Esophagus squamous epithelium (tissue), 4 donors: ENCODE results near the gene CAPN8.

ENCODE experiments used
- POLR2A ChIP-seq, 4 donors: fragments of 450-650 bp; IDR thresholded peaks; one replicate each; pipeline ENCODE4 v1.6.1; 2017; ENCODE audit warnings: antibody characterized with exemption in 4 of 4, mild to moderate bottlenecking in 4 of 4, moderate library complexity in 3 of 4
- TF ChIP-seq, protein P1 (sequence below), 6 experiments: fragments of 450-650 bp in 4 of 6; fragments of 200-600 bp in 2 of 6; sonication (generic) in 2 of 6; IDR thresholded peaks; one replicate each; pipeline ENCODE4 v1.5.1; 2016 to 2019; ENCODE audit warnings: antibody characterized with exemption in 6 of 6, mild to moderate bottlenecking in 4 of 6, moderate library complexity in 4 of 6

DNA sequence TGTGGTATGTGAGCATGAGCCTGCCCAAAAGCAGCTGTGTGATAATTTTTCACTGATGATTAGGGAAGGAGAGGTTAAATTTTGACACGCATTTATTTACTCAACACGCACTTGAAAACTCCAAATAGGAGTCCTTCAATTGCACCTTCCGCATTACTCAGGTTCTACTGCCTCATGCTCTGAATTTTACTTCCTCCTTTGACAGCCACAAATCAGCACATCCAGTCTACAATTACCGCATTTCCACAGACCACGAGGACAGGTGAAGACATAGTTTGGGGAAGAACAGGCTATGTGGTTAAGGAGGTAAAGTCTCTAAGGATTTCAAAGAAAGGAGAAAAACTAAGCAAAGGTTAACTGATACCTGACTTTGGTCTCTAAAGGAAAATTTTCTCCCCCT, 2.6 kb downstream of the CAPN8 start:
- TF ChIP-seq, protein P1, sequence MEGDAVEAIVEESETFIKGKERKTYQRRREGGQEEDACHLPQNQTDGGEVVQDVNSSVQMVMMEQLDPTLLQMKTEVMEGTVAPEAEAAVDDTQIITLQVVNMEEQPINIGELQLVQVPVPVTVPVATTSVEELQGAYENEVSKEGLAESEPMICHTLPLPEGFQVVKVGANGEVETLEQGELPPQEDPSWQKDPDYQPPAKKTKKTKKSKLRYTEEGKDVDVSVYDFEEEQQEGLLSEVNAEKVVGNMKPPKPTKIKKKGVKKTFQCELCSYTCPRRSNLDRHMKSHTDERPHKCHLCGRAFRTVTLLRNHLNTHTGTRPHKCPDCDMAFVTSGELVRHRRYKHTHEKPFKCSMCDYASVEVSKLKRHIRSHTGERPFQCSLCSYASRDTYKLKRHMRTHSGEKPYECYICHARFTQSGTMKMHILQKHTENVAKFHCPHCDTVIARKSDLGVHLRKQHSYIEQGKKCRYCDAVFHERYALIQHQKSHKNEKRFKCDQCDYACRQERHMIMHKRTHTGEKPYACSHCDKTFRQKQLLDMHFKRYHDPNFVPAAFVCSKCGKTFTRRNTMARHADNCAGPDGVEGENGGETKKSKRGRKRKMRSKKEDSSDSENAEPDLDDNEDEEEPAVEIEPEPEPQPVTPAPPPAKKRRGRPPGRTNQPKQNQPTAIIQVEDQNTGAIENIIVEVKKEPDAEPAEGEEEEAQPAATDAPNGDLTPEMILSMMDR (IDR thresholded peaks at IDR 0.05) = no peak
- no peak for TF ChIP-seq POLR2A (IDR thresholded peaks at IDR 0.05)
